ENCODE measurements around the gene ACKR1.
A peak's percentile ranks its signal among the peaks of the same experiment; 100 is the strongest.

Gene ACKR1

GRCh38 chr1:159187033-159187432 is 17.6 kb upstream of the ACKR1 start:
- DNase-seq (ENCODE audit: low read depth in 1 of 2, low spot score in 1 of 2), result no peak

- DNase-seq (ENCODE audit: low read depth in 1 of 2, low spot score in 1 of 2), result no peak
Measured at GRCh38 chr1:159187647-159188374, 16.9 kb upstream of the ACKR1 start.

GRCh38 chr1:159188375-159188788 is 16.3 kb upstream of the ACKR1 start:
- DNase-seq (ENCODE audit: low read depth in 1 of 2, low spot score in 1 of 2), result no peak

GRCh38 chr1:159190441-159190840 is 14.2 kb upstream of the ACKR1 start:
- no peak for DNase-seq (ENCODE audit: low read depth in 1 of 2, low spot score in 1 of 2)

- DNase-seq (ENCODE audit: low read depth in 1 of 2, low spot score in 1 of 2), result no peak
Measured at GRCh38 chr1:159196543-159196942, 8.1 kb upstream of the ACKR1 start.

GRCh38 chr1:159197561-159198557 is 6.8 kb upstream of the ACKR1 start:
- DNase-seq (ENCODE audit: low read depth in 1 of 2, low spot score in 1 of 2), result no peak

- DNase-seq (ENCODE audit: low read depth in 1 of 2, low spot score in 1 of 2), result no peak
Measured at GRCh38 chr1:159199901-159200300, 4.8 kb upstream of the ACKR1 start.

- no peak for DNase-seq (ENCODE audit: low read depth in 1 of 2, low spot score in 1 of 2)
Measured at GRCh38 chr1:159200769-159201168, 3.9 kb upstream of the ACKR1 start.

- DNase-seq (ENCODE audit: low read depth in 1 of 2, low spot score in 1 of 2), result no peak
Measured at GRCh38 chr1:159201642-159202041, 3.0 kb upstream of the ACKR1 start.

GRCh38 chr1:159203610-159204009 is 1.1 kb upstream of the ACKR1 start:
- no peak for DNase-seq (ENCODE audit: low read depth in 1 of 2, low spot score in 1 of 2)

GRCh38 chr1:159205225-159205624 is 550 bp downstream of the ACKR1 start:
- no peak for DNase-seq (ENCODE audit: low read depth in 1 of 2, low spot score in 1 of 2)

- no peak for DNase-seq (ENCODE audit: low read depth in 1 of 2, low spot score in 1 of 2)
Measured at GRCh38 chr1:159206110-159206509, 1.4 kb downstream of the ACKR1 start.

- no peak for DNase-seq (ENCODE audit: low read depth in 1 of 2, low spot score in 1 of 2)
Measured at GRCh38 chr1:159207080-159207479, 2.4 kb downstream of the ACKR1 start.

GRCh38 chr1:159207774-159208173 is 3.1 kb downstream of the ACKR1 start:
- no peak for DNase-seq (ENCODE audit: low read depth in 1 of 2, low spot score in 1 of 2)

GRCh38 chr1:159208175-159208825 is 3.6 kb downstream of the ACKR1 start:
- DNase-seq (ENCODE audit: low read depth in 1 of 2, low spot score in 1 of 2), result no peak

- no peak for DNase-seq (ENCODE audit: low read depth in 1 of 2, low spot score in 1 of 2)
Measured at GRCh38 chr1:159209061-159209460, 4.4 kb downstream of the ACKR1 start.

- peak in 1 of 2 donors; percentile 11 for DNase-seq (ENCODE audit: low read depth in 1 of 2, low spot score in 1 of 2)
Measured at GRCh38 chr1:159211331-159212136, 6.9 kb downstream of the ACKR1 start.

- no peak for DNase-seq (ENCODE audit: low read depth in 1 of 2, low spot score in 1 of 2)
Measured at GRCh38 chr1:159212596-159212995, 7.9 kb downstream of the ACKR1 start.

- DNase-seq (ENCODE audit: low read depth in 1 of 2, low spot score in 1 of 2), result peak in 1 of 2 donors; percentile 3
Measured at GRCh38 chr1:159214149-159214760, 9.6 kb downstream of the ACKR1 start.

Data from activated T-helper 1 cell treated with anti-CD3 and anti-CD28 coated beads, Interleukin-2, amount 50 U/mL, for 16 hours (primary cell).